GM13977 (cell line): Measurements from ENCODE around the gene SDR42E2.

Experiments used
- DNase-seq: peaks from one replicate; pipeline ENCODE4 v3.0.0; 2012; ENCODE audit warnings: low spot score
- in situ Hi-C: fragments of 300-500 bp; cut with MboI; formaldehyde crosslinking; loops from one replicate; pipeline ENCODE4 v1.12.0; 2022; ENCODE audit warnings: low sequenced_read_pairs, low pct_unique_long_range_greater_than_20kb, mixed read lengths, inconsistent platforms; ENCODE audit not compliant: unreplicated experiment
- TF ChIP-seq, protein P1 (sequence below): IDR thresholded peaks from 2 replicates; pipeline ENCODE4 v1.5.1; 2012; ENCODE audit warnings: mild to moderate bottlenecking, control low read depth; ENCODE audit not compliant: insufficient read depth; ENCODE audit errors: extremely low read depth, missing control alignments

Gene SDR42E2

DNA sequence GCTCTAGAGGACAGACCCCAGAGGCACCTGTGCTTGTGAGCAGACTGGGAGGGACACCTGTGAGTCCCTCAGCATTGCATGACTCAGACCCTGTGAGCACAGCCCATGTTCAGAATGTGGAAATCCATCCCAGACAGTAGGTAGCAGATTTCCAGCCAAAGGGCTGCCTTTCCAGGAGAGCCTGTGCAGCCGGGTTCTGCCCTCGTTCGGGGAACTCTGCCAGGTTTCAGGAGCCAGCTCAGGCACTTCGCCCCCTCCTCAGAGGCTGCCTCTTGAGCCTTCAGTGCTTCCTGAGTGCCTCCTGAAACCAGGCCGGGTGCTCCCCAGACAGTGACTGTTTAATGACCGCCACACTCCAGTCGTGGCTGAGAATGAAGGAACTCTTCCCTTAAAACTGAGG is 23.3 kb upstream of the SDR42E2 start:
- no peak for DNase-seq
- in situ Hi-C loops = no loop called here
- TF ChIP-seq, protein P1, sequence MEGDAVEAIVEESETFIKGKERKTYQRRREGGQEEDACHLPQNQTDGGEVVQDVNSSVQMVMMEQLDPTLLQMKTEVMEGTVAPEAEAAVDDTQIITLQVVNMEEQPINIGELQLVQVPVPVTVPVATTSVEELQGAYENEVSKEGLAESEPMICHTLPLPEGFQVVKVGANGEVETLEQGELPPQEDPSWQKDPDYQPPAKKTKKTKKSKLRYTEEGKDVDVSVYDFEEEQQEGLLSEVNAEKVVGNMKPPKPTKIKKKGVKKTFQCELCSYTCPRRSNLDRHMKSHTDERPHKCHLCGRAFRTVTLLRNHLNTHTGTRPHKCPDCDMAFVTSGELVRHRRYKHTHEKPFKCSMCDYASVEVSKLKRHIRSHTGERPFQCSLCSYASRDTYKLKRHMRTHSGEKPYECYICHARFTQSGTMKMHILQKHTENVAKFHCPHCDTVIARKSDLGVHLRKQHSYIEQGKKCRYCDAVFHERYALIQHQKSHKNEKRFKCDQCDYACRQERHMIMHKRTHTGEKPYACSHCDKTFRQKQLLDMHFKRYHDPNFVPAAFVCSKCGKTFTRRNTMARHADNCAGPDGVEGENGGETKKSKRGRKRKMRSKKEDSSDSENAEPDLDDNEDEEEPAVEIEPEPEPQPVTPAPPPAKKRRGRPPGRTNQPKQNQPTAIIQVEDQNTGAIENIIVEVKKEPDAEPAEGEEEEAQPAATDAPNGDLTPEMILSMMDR = no peak

DNA sequence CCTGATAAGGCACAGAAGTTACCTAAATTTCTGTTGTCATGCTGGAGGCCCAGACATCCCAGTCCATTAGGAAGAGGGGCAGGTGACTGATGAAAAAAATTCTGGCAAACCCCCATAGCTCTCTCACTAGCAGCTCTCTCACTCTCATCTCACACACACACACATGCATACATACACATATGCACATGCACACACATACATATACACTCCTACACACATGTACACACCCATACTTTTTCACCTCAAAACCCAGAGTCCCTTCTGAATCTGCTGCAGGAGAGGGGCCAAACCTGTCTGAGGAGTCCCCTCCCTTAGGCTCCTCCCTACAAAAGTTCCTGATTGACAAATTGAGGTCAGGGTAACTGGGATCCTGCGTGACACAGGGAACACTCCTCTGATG is 22.6 kb upstream of the SDR42E2 start:
- TF ChIP-seq, protein P1 = no peak
- in situ Hi-C loops = no loop called here
- DNase-seq = no peak

DNA sequence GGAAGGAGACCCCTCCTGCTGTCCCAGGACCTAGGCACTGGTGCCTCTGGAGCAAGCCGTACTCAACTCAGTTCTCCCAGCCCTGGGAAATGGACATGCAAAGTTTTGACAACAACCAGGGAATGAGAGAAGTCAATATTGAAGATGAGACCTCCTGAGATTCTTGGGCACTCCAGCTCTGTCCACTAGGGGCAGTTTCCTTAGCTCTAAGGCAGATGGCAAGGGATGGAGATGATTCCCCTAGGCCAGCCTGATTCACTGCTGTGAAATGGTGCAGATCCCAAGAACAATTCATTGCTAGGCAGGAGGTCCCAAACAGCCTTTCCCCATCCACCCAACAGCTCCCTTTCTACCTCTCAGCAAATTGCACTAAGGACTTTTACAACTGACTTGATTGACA is 20.5 kb upstream of the SDR42E2 start:
- no peak for DNase-seq
- in situ Hi-C loops = no loop called here
- TF ChIP-seq, protein P1 = peak; percentile 38

- DNase-seq = no peak
- TF ChIP-seq, protein P1 = no peak
- in situ Hi-C loops = no loop called here
These were observed 17.8 kb upstream of the SDR42E2 start for GRCh38 chr16:22144520-22144919.

DNA sequence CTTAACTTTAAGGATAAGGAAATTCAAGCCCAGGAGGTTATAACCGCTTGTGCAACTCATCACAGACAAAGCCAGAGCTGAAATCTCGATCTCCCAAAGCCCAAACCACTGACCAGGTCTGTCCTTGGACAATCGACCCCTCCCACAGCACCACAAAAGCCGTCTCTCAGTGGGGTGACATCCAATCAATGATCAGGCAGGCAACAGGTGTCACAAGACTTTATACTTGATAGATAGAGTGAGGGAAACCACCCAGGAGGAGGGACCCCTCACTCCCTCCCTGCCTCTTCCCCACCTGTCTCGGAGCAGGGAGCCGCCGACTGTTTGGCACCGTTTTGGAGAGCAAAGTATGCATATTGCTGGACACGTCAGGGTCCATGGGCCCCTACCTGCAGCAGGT is 14.5 kb upstream of the SDR42E2 start:
- TF ChIP-seq, protein P1 = no peak
- no peak for DNase-seq
- in situ Hi-C loops = no loop called here

DNA sequence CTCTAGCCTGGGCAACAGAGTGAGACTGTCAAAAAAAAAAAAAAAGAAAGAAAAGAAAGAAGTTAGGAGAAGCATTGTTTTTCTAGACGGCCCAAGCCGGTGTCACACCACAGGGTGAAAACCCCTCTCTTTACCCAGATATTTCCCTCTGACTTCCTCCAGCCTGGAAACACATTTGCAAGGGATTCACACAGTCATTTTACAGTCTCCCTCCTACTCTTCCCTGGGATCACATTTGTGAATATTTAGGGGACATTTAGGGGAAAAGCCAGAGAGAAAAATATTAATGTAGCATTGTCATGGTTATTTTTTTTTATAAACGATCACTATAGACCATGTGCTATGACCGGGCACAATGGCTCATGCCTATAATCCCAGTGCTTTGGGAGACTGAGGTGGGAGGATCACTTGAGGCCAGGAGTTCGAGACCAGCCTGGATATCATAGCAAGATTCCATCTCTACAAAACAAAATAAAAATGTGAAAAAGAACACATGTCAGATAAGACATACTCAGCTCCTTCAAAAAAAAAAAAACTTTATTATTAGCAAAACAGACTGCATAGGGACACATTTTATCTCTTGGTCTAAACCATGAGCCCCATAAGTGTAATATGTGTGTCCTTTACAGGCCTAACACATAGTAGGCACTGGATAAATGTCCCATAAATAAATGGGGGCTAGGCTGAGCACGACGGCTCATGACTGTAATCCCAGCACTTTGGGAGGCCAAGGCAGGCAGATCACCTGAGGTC is 10.9 kb upstream of the SDR42E2 start:
- DNase-seq = no peak
- TF ChIP-seq, protein P1 = no peak
- in situ Hi-C loops = no loop called here
